Measurements from ENCODE around the gene ARHGDIB.

- TF ChIP-seq CTCF (IDR thresholded peaks at IDR 0.05 in 4 of 5, conservative IDR thresholded peaks at IDR 0.05 in 1 of 5) (no peak), POLR2A (IDR thresholded peaks at IDR 0.05) (no peak)
These were observed 10.2 kb downstream of the ARHGDIB start for GRCh38 chr12:14950982-14951746.

Measured in gastrocnemius medialis (tissue), 4 donors.